Subcutaneous adipose tissue (tissue), 4 donors: ENCODE measurements around the gene PDE7B. TPM values are rescaled to one million over a fixed set of nuclear protein-coding genes. Genes with fewer than 3 reads are reported as not detected.

Experiments
- total RNA-seq, 4 donors: library from RNA; depleted of rRNA; stranded (reverse); fragments of >200 nt; gene quantifications; one replicate each; pipeline ENCODE4 v1.1.0, GENCODE V29; 2016
- TF ChIP-seq, protein P1 (sequence below): fragments of 450-650 bp; IDR thresholded peaks from one replicate; pipeline ENCODE4 v1.5.1; 2016; ENCODE audit warnings: low read depth, mild to moderate bottlenecking, control low read depth, antibody characterized with exemption, moderate library complexity

The PDE7B gene
- total RNA-seq, 4 donors from 2014 or later, result 4.1 to 12.6 (median 9.5) TPM

GRCh38 chr6:135814043-135814442 lies 37.5 kb upstream of the PDE7B start:
- TF ChIP-seq, protein P1, sequence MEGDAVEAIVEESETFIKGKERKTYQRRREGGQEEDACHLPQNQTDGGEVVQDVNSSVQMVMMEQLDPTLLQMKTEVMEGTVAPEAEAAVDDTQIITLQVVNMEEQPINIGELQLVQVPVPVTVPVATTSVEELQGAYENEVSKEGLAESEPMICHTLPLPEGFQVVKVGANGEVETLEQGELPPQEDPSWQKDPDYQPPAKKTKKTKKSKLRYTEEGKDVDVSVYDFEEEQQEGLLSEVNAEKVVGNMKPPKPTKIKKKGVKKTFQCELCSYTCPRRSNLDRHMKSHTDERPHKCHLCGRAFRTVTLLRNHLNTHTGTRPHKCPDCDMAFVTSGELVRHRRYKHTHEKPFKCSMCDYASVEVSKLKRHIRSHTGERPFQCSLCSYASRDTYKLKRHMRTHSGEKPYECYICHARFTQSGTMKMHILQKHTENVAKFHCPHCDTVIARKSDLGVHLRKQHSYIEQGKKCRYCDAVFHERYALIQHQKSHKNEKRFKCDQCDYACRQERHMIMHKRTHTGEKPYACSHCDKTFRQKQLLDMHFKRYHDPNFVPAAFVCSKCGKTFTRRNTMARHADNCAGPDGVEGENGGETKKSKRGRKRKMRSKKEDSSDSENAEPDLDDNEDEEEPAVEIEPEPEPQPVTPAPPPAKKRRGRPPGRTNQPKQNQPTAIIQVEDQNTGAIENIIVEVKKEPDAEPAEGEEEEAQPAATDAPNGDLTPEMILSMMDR, result no peak

GRCh38 chr6:135815216-135815615 lies 36.3 kb upstream of the PDE7B start:
- TF ChIP-seq, protein P1, result no peak

DNA sequence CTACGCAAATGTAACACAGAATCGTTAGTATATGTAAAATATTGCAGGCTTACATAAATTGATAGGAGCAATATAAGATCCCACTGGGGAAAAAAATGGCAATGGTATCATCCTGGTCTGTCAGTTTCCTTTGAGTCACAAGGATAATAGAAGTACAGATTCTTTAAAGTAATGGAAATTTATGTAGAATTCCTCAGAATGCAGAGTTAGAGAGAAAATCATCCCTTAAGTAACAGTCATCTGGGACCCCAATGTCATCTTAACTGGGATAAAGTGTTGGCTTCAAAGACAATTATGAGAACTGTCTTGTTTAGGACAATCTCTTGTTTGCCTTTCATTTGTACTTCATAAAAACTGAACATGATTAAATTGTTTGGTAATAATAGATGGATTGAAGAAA lies 34.5 kb upstream of the PDE7B start:
- TF ChIP-seq, protein P1, result no peak

DNA sequence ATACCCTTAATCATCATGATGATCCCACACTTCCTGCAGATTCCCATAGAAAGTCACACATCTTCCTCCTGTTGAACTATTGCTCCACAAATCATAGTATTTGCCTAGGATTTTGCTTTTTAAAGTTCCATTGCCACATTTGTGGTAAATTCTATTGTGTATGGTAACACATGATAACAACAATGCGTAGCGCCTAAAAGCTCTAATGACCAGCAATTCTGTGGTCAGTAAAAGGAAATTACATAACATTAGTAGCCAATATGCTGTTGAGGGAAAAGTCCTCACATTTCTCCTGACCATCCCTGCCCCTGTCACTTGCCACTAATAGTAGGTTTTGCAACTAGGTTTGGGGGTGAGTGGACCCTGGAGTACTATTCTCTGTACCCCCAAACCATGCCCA lies 31.8 kb upstream of the PDE7B start:
- TF ChIP-seq, protein P1, result no peak

- TF ChIP-seq, protein P1, result no peak
Observed at GRCh38 chr6:135820340-135820739, 31.2 kb upstream of the PDE7B start.

DNA sequence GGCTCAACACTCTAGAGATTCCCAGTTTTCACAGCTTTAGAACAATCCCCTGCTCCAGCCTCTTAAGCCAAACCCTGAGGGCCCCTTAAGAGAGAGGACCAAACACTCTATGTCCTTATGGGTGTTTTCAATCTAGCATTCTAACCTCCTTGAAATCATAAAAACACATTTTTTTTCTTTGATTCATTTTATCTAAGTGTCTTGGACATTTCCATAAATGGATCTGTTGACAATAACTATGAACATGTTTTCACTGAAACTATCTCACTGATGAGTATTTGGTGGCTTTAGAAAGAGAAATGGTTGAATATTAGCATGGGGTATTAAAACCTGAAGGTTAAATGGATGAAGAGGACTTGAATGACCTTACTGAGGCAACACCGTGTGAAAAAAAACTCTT lies 27.6 kb upstream of the PDE7B start:
- TF ChIP-seq, protein P1, result no peak

- TF ChIP-seq, protein P1, result no peak
Observed at GRCh38 chr6:135826236-135826804, 25.2 kb upstream of the PDE7B start.
